DOHH2 (cell line): ENCODE data around the gene SLC4A1AP.

Experiments
- H3F3A ChIP-seq: fragments of 200-600 bp; sonication (generic), shearing (Covaris generic); 2 replicates; pipeline ENCODE4 v1.6.0; 2016; ENCODE audit warnings: antibody characterized with exemption, mild to moderate bottlenecking; ENCODE audit not compliant: control insufficient read depth, insufficient read depth
- H3K27ac ChIP-seq: fragments of 200-600 bp; sonication (generic); 2 replicates; pipeline ENCODE4 v1.5.1; 2014; ENCODE audit warnings: low read depth, mild to moderate bottlenecking, low read length, moderate library complexity
- H3K27me3 ChIP-seq: fragments of 200-600 bp; sonication (generic); 2 replicates; pipeline ENCODE4 v1.6.1; 2014; ENCODE audit warnings: mild to moderate bottlenecking, low read length, mixed read lengths; ENCODE audit not compliant: control insufficient read depth
- H3K36me3 ChIP-seq: fragments of 200-600 bp; sonication (generic); 2 replicates; pipeline ENCODE4 v1.6.1; 2014; ENCODE audit warnings: mild to moderate bottlenecking, low read length, moderate library complexity, mixed read lengths; ENCODE audit not compliant: control insufficient read depth
- H3K4me1 ChIP-seq: fragments of 200-600 bp; sonication (generic); 2 replicates; pipeline ENCODE4 v1.6.1; 2014; ENCODE audit warnings: mild to moderate bottlenecking, low read length, mixed read lengths; ENCODE audit not compliant: control insufficient read depth
- H3K4me2 ChIP-seq: fragments of 200-600 bp; sonication (generic); 2 replicates; pipeline ENCODE4 v1.6.0; 2014; ENCODE audit warnings: mild to moderate bottlenecking, low read length, moderate library complexity
- H3K4me3 ChIP-seq: fragments of 200-600 bp; sonication (generic); 2 replicates; pipeline ENCODE4 v1.5.1; 2014; ENCODE audit warnings: mild to moderate bottlenecking, low read length, mixed read lengths
- H3K79me2 ChIP-seq: fragments of 200-600 bp; sonication (generic); 2 replicates; pipeline ENCODE4 v1.6.1; 2014; ENCODE audit warnings: mild to moderate bottlenecking, low read length, mixed read lengths; ENCODE audit not compliant: control insufficient read depth
- H3K9me2 ChIP-seq: fragments of 200-600 bp; sonication (generic); replicated peaks from 2 replicates; pipeline ENCODE4 v1.6.1; 2014; ENCODE audit warnings: mild to moderate bottlenecking, low read length, mixed read lengths; ENCODE audit not compliant: control insufficient read depth
- H3K9me3 ChIP-seq: fragments of 200-600 bp; sonication (generic); 2 replicates; pipeline ENCODE4 v1.6.1; 2014; ENCODE audit warnings: antibody characterized with exemption, low read length, mixed read lengths; ENCODE audit not compliant: control insufficient read depth, insufficient read depth
- H4K20me1 ChIP-seq: fragments of 200-600 bp; sonication (generic); 2 replicates; pipeline ENCODE4 v1.6.0; 2014; ENCODE audit warnings: low read depth, mild to moderate bottlenecking, antibody characterized with exemption, low read length, moderate library complexity; ENCODE audit not compliant: control insufficient read depth, insufficient read depth
- EZH2phosphoT487 ChIP-seq: fragments of 200-600 bp; sonication (generic); IDR thresholded peaks from 2 replicates; pipeline ENCODE4 v1.6.1; 2017; ENCODE audit warnings: borderline replicate concordance, mild to moderate bottlenecking, antibody characterized with exemption, low read length, moderate library complexity, mixed read lengths
- TF ChIP-seq, protein P1 (sequence below): fragments of 200-600 bp; sonication (generic); IDR thresholded peaks from one replicate; pipeline ENCODE4 v1.5.1; 2014; ENCODE audit warnings: antibody characterized with exemption, mild to moderate bottlenecking, low read depth, low read length; ENCODE audit not compliant: poor library complexity, severe bottlenecking

SLC4A1AP gene

DNA sequence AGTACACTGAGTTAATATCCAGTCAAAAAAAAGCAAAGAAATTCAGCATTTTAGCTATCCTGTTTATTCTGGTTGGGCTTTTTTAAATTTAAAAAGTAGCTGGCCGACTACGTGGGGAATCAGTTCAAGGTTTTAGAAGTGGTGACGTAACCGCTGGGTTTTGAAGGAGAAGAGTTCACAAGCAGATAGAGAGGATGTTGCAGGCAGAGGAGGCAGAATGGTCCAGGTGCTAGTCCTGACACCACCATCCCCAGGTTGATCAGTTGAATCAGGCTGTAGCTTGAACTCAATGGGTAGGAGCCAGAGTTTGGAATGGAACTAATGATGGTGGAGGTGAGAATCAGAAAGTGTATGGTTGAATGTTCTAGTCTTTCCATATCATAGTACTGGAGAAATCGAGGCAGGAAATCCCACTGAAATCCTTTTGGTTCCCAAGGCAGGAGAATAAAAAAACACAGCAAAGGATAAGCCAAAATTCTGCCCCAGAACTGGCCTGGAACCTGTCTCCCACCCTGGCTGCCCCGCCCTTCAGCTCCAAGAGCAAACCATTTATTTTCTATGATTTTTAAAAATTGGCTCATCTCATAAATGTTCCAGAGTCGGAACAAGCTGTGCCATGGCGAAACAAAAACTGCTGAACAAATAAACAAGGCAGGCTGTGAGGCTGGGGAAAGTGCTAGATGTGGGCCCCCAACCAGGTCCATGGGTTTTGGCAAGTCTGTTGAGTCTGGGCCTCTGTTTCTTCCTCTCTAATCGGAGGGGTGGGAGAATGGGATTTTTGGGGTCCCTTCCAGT, 44.0 kb downstream of the SLC4A1AP start:
- Histone ChIP-seq H3K4me2 (no peak overlapping the region), H3K9me3 (no peaks in the 10 kb centered on the region), H3K9me2 (no peaks in the 10 kb centered on the region), H3K79me2 (no peaks in the 10 kb centered on the region), H3K4me3 (no peak overlapping the region), H4K20me1 (no peaks in the 10 kb centered on the region), H3K27me3 (peaks cover 30% of the 10 kb centered on the region), H3K36me3 (no peaks in the 10 kb centered on the region), H3K4me1 (no peaks in the 10 kb centered on the region), H3K27ac (no peak overlapping the region), H3F3A (no peaks in the 10 kb centered on the region)
- TF ChIP-seq, protein P1, sequence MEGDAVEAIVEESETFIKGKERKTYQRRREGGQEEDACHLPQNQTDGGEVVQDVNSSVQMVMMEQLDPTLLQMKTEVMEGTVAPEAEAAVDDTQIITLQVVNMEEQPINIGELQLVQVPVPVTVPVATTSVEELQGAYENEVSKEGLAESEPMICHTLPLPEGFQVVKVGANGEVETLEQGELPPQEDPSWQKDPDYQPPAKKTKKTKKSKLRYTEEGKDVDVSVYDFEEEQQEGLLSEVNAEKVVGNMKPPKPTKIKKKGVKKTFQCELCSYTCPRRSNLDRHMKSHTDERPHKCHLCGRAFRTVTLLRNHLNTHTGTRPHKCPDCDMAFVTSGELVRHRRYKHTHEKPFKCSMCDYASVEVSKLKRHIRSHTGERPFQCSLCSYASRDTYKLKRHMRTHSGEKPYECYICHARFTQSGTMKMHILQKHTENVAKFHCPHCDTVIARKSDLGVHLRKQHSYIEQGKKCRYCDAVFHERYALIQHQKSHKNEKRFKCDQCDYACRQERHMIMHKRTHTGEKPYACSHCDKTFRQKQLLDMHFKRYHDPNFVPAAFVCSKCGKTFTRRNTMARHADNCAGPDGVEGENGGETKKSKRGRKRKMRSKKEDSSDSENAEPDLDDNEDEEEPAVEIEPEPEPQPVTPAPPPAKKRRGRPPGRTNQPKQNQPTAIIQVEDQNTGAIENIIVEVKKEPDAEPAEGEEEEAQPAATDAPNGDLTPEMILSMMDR, result no peak
- no peak for TF ChIP-seq EZH2phosphoT487

DNA sequence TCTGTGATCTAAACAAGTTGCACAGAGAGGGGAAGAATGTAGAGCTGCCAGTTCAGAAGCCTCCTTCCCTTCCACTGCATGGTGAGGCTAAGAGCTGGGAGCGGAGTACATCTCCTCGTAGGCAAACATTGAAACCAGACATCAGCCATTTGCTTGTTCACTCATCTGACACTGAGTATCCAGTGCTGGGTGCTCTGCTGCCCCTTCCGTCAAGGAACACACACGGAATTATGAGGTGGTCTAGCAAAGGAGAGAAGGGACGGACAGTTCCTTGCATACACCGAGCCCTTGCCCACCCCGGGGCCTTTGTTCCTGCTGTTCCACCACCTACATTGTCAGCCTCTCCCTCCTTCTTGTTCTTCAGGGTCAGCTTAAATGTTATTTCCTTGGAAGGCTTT, 44.6 kb downstream of the SLC4A1AP start:
- Histone ChIP-seq H4K20me1 (no peaks in the 10 kb centered on the region), H3K4me3 (no peak overlapping the region), H3K9me2 (no peaks in the 10 kb centered on the region), H3K27ac (no peak overlapping the region), H3K4me2 (no peak overlapping the region), H3K79me2 (no peaks in the 10 kb centered on the region), H3K9me3 (no peaks in the 10 kb centered on the region), H3K27me3 (peaks cover 30% of the 10 kb centered on the region), H3F3A (no peaks in the 10 kb centered on the region), H3K36me3 (no peaks in the 10 kb centered on the region), H3K4me1 (no peaks in the 10 kb centered on the region)
- no peak for TF ChIP-seq EZH2phosphoT487
- TF ChIP-seq, protein P1, result no peak

DNA sequence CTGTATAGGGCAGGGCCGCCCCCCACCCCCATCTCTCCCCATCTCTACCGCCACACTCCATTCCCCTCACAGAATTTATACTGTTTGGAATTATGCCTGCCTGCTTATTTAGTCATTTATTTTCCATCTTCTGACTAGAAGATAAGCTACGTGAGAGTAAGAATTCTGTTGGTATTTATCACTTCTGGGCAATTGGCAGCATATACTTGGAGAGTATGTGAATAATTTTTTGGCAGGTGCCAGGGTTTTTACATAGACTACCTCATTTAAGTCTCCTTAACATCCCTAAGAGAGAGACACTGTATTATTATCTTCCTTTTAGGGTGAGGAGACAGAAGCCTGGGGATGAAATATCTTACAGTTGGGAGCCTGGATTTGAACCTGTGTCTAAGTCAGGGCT, 45.0 kb downstream of the SLC4A1AP start:
- Histone ChIP-seq H3K4me1 (no peaks in the 10 kb centered on the region), H3K36me3 (no peaks in the 10 kb centered on the region), H3K79me2 (no peaks in the 10 kb centered on the region)

More for the DNA sequence above, 45.0 kb downstream of the SLC4A1AP start:
- Histone ChIP-seq H3K27me3 (peaks cover 30% of the 10 kb centered on the region), H3K27ac (no peak overlapping the region), H3K4me2 (no peak overlapping the region), H3K9me2 (no peaks in the 10 kb centered on the region), H3K4me3 (no peak overlapping the region), H4K20me1 (no peaks in the 10 kb centered on the region), H3F3A (no peaks in the 10 kb centered on the region), H3K9me3 (no peaks in the 10 kb centered on the region)
- TF ChIP-seq, protein P1, result no peak
- TF ChIP-seq EZH2phosphoT487, result no peak
